Left renal pelvis (tissue), 4 donors: ENCODE measurements around the gene ZNF160. TPM values are rescaled to one million over a fixed set of nuclear protein-coding genes. Genes with fewer than 3 reads are reported as not detected.
"Not testable (repeated sequence)": the region's sequence is repeated elsewhere in the genome, so short reads cannot be mapped to it uniquely, and the experiment has no call there.

Source experiments
- DNase-seq, 4 donors: peaks; one replicate each; pipeline ENCODE4 v3.0.0-alpha.2; 2013; ENCODE audit warnings: low read depth in 4 of 4, low spot score in 3 of 4
- polyA plus RNA-seq, 4 donors: library from polyadenylated mRNA; unstranded; fragments of 120-200 nt; gene quantifications; one replicate each; pipeline ENCODE4 v1.2.1, GENCODE V29; 2013; ENCODE audit not compliant: insufficient read length in 4 of 4

ZNF160 gene
- polyA plus RNA-seq, 4 donors = 29.1 to 65.9 (median 44.3) TPM

GRCh38 chr19:53034054-53034453 lies 69.2 kb downstream of the ZNF160 start:
- no peak for DNase-seq

- DNase-seq = not testable (repeated sequence)
Measured at GRCh38 chr19:53028306-53028705, 74.9 kb downstream of the ZNF160 start.

- DNase-seq = no peak
Measured at GRCh38 chr19:53019684-53020083, 83.5 kb downstream of the ZNF160 start.

Other genes with a start within 250 kb of the ZNF160 start
- gene ZNF468, start 245.8 kb downstream of the ZNF160 start, polyA plus RNA-seq = 10 to 100 TPM; 19.7 to 43.0 (median 37.5) TPM
- gene ZNF320, start 205.8 kb downstream of the ZNF160 start, polyA plus RNA-seq = 10 to 100 TPM; 13.0 to 44.0 (median 24.2) TPM
- 10 to 100 TPM in 3 of 4 donors, 1 to 10 TPM in 1; 3.6 to 17.5 (median 13.9) TPM for gene ZNF888, start 180.0 kb downstream of the ZNF160 start, polyA plus RNA-seq
- 10 to 100 TPM in 3 of 4 donors, 1 to 10 TPM in 1; 8.0 to 19.4 (median 15.2) TPM for gene ZNF816, start 140.5 kb downstream of the ZNF160 start, polyA plus RNA-seq
- under 1 TPM in 2 of 4 donors, not detected in 2; 0.16 to 0.18 TPM for gene ERVV-1, start 89.5 kb downstream of the ZNF160 start, polyA plus RNA-seq
- gene ERVV-2, start 58.7 kb downstream of the ZNF160 start, polyA plus RNA-seq = under 1 TPM in 1 of 4 donors, not detected in 3; 0.20 TPM
- gene ZNF415, start 29.5 kb upstream of the ZNF160 start, polyA plus RNA-seq = 10 to 100 TPM; 21.1 to 25.7 (median 21.6) TPM
- gene ZNF347, start 55.6 kb upstream of the ZNF160 start, polyA plus RNA-seq = 10 to 100 TPM in 3 of 4 donors, 1 to 10 TPM in 1; 9.4 to 14.0 (median 12.4) TPM
- gene ZNF665, start 89.9 kb upstream of the ZNF160 start, polyA plus RNA-seq = 1 to 10 TPM; 6.8 to 9.3 (median 9.0) TPM
- 10 to 100 TPM; 48.5 to 54.5 (median 49.2) TPM for gene ZNF677, start 151.5 kb upstream of the ZNF160 start, polyA plus RNA-seq
- under 1 TPM in 2 of 4 donors, not detected in 2; 0.15 to 0.34 TPM for gene VN1R2, start 154.9 kb upstream of the ZNF160 start, polyA plus RNA-seq
- not detected for gene VN1R4, start 164.3 kb upstream of the ZNF160 start, polyA plus RNA-seq
- 10 to 100 TPM in 1 of 4 donors, 1 to 10 TPM in 3; 6.8 to 11.0 (median 8.7) TPM for gene ZNF845, start 230.3 kb upstream of the ZNF160 start, polyA plus RNA-seq